Measurements from ENCODE around the gene SEMA5A.

DNA sequence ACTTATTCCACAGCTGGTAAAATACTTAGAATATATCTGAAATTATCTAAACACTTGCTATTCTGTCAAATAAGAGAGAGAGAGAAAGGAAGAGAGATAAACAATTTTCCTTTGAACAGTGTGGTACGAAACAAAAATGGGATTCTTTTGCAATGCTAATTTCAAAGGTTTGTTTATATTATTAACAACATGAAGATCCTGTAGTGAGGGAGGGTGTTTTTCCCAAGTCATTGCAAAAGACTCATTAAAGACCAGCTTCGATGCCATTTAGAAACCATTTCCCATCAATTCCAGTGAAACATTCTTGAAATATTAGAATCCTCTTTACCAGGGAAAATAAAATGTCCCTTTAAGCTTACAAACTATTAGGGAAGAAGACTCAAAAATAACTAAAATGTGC is 505.4 kb downstream of the SEMA5A start:
- TF ChIP-seq, protein P1, sequence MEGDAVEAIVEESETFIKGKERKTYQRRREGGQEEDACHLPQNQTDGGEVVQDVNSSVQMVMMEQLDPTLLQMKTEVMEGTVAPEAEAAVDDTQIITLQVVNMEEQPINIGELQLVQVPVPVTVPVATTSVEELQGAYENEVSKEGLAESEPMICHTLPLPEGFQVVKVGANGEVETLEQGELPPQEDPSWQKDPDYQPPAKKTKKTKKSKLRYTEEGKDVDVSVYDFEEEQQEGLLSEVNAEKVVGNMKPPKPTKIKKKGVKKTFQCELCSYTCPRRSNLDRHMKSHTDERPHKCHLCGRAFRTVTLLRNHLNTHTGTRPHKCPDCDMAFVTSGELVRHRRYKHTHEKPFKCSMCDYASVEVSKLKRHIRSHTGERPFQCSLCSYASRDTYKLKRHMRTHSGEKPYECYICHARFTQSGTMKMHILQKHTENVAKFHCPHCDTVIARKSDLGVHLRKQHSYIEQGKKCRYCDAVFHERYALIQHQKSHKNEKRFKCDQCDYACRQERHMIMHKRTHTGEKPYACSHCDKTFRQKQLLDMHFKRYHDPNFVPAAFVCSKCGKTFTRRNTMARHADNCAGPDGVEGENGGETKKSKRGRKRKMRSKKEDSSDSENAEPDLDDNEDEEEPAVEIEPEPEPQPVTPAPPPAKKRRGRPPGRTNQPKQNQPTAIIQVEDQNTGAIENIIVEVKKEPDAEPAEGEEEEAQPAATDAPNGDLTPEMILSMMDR (CRISPR knock-in tag; IDR thresholded peaks at IDR 0.05): no peak
- TF ChIP-seq TAF1 (CRISPR knock-in tag; IDR thresholded peaks at IDR 0.05): no peak
- no peak for TF ChIP-seq RFX3 (CRISPR knock-in tag; IDR thresholded peaks at IDR 0.05)
- TF ChIP-seq ZZZ3 (CRISPR knock-in tag; IDR thresholded peaks at IDR 0.05; ENCODE audit: borderline replicate concordance): no peak
